T-helper 2 cell treated with Interferon-gamma antibody and Interleukin-4, amounts not matched to agents 5 μg/mL and 100 μg/mL, for 36 hours (primary cell): ENCODE measurements around the gene MIP.
"Not testable (repeated sequence)": the region's sequence is repeated elsewhere in the genome, so short reads cannot be mapped to it uniquely, and the experiment has no call there.

ENCODE experiments used
- DNase-seq: peaks from one replicate; pipeline ENCODE4 v3.0.0; 2021; ENCODE audit warnings: low spot score
- H3K27ac Mint-ChIP-seq: one replicate; pipeline ENCODE4 v1.8.0; 2021; ENCODE audit warnings: mild to moderate bottlenecking, mixed read lengths
- H3K27me3 Mint-ChIP-seq: one replicate; pipeline ENCODE4 v1.8.0; 2021; ENCODE audit warnings: low read depth, mixed read lengths
- H3K36me3 Mint-ChIP-seq: one replicate; pipeline ENCODE4 v1.8.0; 2021; ENCODE audit warnings: low read depth, mixed read lengths
- H3K4me1 Mint-ChIP-seq: one replicate; pipeline ENCODE4 v1.8.0; 2021; ENCODE audit warnings: low read depth, mixed read lengths
- H3K4me3 Mint-ChIP-seq: one replicate; pipeline ENCODE4 v1.8.0; 2022; ENCODE audit warnings: mild to moderate bottlenecking, moderate library complexity, mixed read lengths
- H3K9me3 Mint-ChIP-seq: one replicate; pipeline ENCODE4 v1.8.0; 2021; ENCODE audit warnings: mixed read lengths

The MIP gene

GRCh38 chr12:56408799-56409417, 45.5 kb downstream of the MIP start:
- Mint-ChIP-seq H3K27me3 (no peaks in the 10 kb centered on the region), H3K27ac (no peak overlapping the region), H3K36me3 (no peaks in the 10 kb centered on the region), H3K4me1 (no peaks in the 10 kb centered on the region), H3K9me3 (no peaks in the 10 kb centered on the region), H3K4me3 (no peak overlapping the region)
- no peak for DNase-seq

- H3K36me3 Mint-ChIP-seq, DNase-seq, H3K9me3 Mint-ChIP-seq, H3K27me3 Mint-ChIP-seq, H3K4me3 Mint-ChIP-seq, H3K27ac Mint-ChIP-seq, H3K4me1 Mint-ChIP-seq: not testable (repeated sequence)
Observed at GRCh38 chr12:56404227-56404626, 50.2 kb downstream of the MIP start.

- not testable (repeated sequence) for H3K27ac Mint-ChIP-seq, H3K27me3 Mint-ChIP-seq, H3K4me3 Mint-ChIP-seq
Observed at GRCh38 chr12:56401612-56402011, 52.8 kb downstream of the MIP start.

GRCh38 chr12:56401125-56401524, 53.3 kb downstream of the MIP start:
- not testable (repeated sequence) for DNase-seq, H3K27me3 Mint-ChIP-seq, H3K36me3 Mint-ChIP-seq, H3K4me3 Mint-ChIP-seq, H3K27ac Mint-ChIP-seq, H3K4me1 Mint-ChIP-seq
- H3K9me3 Mint-ChIP-seq: peaks cover 11% of the 10 kb centered on the region

More at GRCh38 chr12:56401612-56402011, 52.8 kb downstream of the MIP start:
- H3K4me1 Mint-ChIP-seq, H3K36me3 Mint-ChIP-seq, DNase-seq: not testable (repeated sequence)
- peaks cover 11% of the 10 kb centered on the region for H3K9me3 Mint-ChIP-seq
